H9 (cell line): ENCODE results near the gene CXCL8. TPM values are rescaled to one million over a fixed set of nuclear protein-coding genes. Genes with fewer than 3 reads are reported as not detected.

ENCODE experiments used
- DNase-seq: peaks from one replicate; pipeline ENCODE4 v3.0.0-alpha.2; 2017
- H2AFZ ChIP-seq: one replicate; pipeline ENCODE4 v1.6.1; 2013; ENCODE audit warnings: mild to moderate bottlenecking, low read length, control low read depth, moderate library complexity
- H2AK5ac ChIP-seq: 2 replicates; pipeline ENCODE4 v1.6.1; 2013; ENCODE audit warnings: low read length, control low read depth, mixed read lengths; ENCODE audit not compliant: insufficient read length
- H2BK120ac ChIP-seq: one replicate; pipeline ENCODE4 v1.6.1; 2013; ENCODE audit warnings: low read depth, mild to moderate bottlenecking, low read length, control low read depth, inconsistent platforms; ENCODE audit not compliant: poor library complexity, severe bottlenecking
- H2BK12ac ChIP-seq: 2 replicates; pipeline ENCODE4 v1.6.1; 2013; ENCODE audit warnings: low read length, control low read depth, mixed read lengths, low read depth; ENCODE audit not compliant: insufficient read length
- H2BK15ac ChIP-seq: 2 replicates; pipeline ENCODE4 v1.6.1; 2013; ENCODE audit warnings: low read depth, low read length, control low read depth
- H2BK20ac ChIP-seq: one replicate; pipeline ENCODE4 v1.6.1; 2013; ENCODE audit warnings: low read depth, mild to moderate bottlenecking, low read length, control low read depth, inconsistent platforms; ENCODE audit not compliant: poor library complexity, severe bottlenecking
- H2BK5ac ChIP-seq: 2 replicates; pipeline ENCODE4 v1.6.1; 2013; ENCODE audit warnings: low read length, control low read depth, mixed read lengths; ENCODE audit not compliant: insufficient read length
- H3K14ac ChIP-seq: 2 replicates; pipeline ENCODE4 v1.6.1; 2013; ENCODE audit warnings: low read length, control low read depth; ENCODE audit not compliant: insufficient read depth
- H3K18ac ChIP-seq: 2 replicates; pipeline ENCODE4 v1.6.1; 2013; ENCODE audit warnings: low read depth, mild to moderate bottlenecking, mixed read lengths, low read length, control low read depth; ENCODE audit not compliant: insufficient read length
- H3K23ac ChIP-seq: 2 replicates; pipeline ENCODE4 v1.6.1; 2013; ENCODE audit warnings: low read length, control low read depth, mixed read lengths, low read depth; ENCODE audit not compliant: insufficient read length
- H3K23me2 ChIP-seq: 2 replicates; pipeline ENCODE4 v1.6.1; 2013; ENCODE audit warnings: low read depth, mild to moderate bottlenecking, mixed read lengths, low read length, control low read depth; ENCODE audit not compliant: insufficient read length, poor library complexity, severe bottlenecking
- H3K27ac ChIP-seq: 2 replicates; pipeline ENCODE4 v1.5.1; 2013; ENCODE audit warnings: low read length, control low read depth, mixed read lengths, low read depth; ENCODE audit not compliant: insufficient read length
- H3K27me3 ChIP-seq: 2 replicates; pipeline ENCODE4 v1.6.1; 2013; ENCODE audit warnings: low read length, control low read depth, inconsistent platforms; ENCODE audit not compliant: insufficient read depth
- H3K4ac ChIP-seq: 2 replicates; pipeline ENCODE4 v1.6.1; 2013; ENCODE audit warnings: low read depth, mild to moderate bottlenecking, control low read depth, inconsistent platforms, low read length, moderate library complexity
- H3K4me1 ChIP-seq: 2 replicates; pipeline ENCODE4 v1.6.1; 2013; ENCODE audit warnings: low read length, control low read depth, inconsistent platforms; ENCODE audit not compliant: insufficient read depth
- H3K4me2 ChIP-seq: 2 replicates; pipeline ENCODE4 v1.6.1; 2013; ENCODE audit warnings: low read length, control low read depth, mixed read lengths; ENCODE audit not compliant: insufficient read length, insufficient read depth
- H3K56ac ChIP-seq: 2 replicates; pipeline ENCODE4 v1.6.1; 2013; ENCODE audit warnings: low read depth, mild to moderate bottlenecking, mixed read lengths, low read length, control low read depth; ENCODE audit not compliant: insufficient read length
- H3K79me1 ChIP-seq: 2 replicates; pipeline ENCODE4 v1.6.1; 2013; ENCODE audit warnings: low read depth, mild to moderate bottlenecking, moderate library complexity, low read length, control low read depth, inconsistent platforms; ENCODE audit not compliant: insufficient read depth, poor library complexity, severe bottlenecking
- H3K79me2 ChIP-seq: 2 replicates; pipeline ENCODE4 v1.6.1; 2013; ENCODE audit warnings: low read length, control low read depth, inconsistent platforms; ENCODE audit not compliant: insufficient read depth
- H3K9ac ChIP-seq: 2 replicates; pipeline ENCODE4 v1.6.1; 2013; ENCODE audit warnings: low read length, control low read depth, mixed read lengths; ENCODE audit not compliant: insufficient read length; ENCODE audit errors: extremely low read depth
- H3K9me3 ChIP-seq: one replicate; pipeline ENCODE4 v1.6.1; 2013; ENCODE audit warnings: low read depth, low read length, inconsistent platforms; ENCODE audit not compliant: control insufficient read depth
- H3T11ph ChIP-seq: one replicate; pipeline ENCODE4 v1.6.1; 2013; ENCODE audit warnings: mild to moderate bottlenecking, low read length, control low read depth, inconsistent platforms
- H4K20me1 ChIP-seq: one replicate; pipeline ENCODE4 v1.6.1; 2013; ENCODE audit not compliant: control insufficient read depth, insufficient read length, insufficient read depth
- H4K5ac ChIP-seq: 2 replicates; pipeline ENCODE4 v1.6.1; 2013; ENCODE audit warnings: low read depth, mild to moderate bottlenecking, mixed read lengths, low read length, control low read depth; ENCODE audit not compliant: insufficient read length
- H4K8ac ChIP-seq: replicated peaks from 2 replicates; pipeline ENCODE4 v1.6.1; 2013; ENCODE audit warnings: low read length, control low read depth, mixed read lengths, low read depth; ENCODE audit not compliant: insufficient read length
- H4K91ac ChIP-seq: 2 replicates; pipeline ENCODE4 v1.6.1; 2013; ENCODE audit warnings: low read depth, mild to moderate bottlenecking, moderate library complexity, mixed read lengths, low read length, control low read depth; ENCODE audit not compliant: insufficient read length
- H3K27ac Mint-ChIP-seq, 3 experiments: 2 replicates in 2 of 3; 3 replicates in 1 of 3; pipeline ENCODE4 v1.8.0; 2020 to 2021; ENCODE audit warnings: mixed read lengths in 3 of 3, mild to moderate bottlenecking in 1 of 3, moderate library complexity in 1 of 3
- H3K27me3 Mint-ChIP-seq: 2 replicates; pipeline ENCODE4 v1.8.0; 2021; ENCODE audit warnings: low read depth, mild to moderate bottlenecking, moderate library complexity, mixed read lengths
- H3K36me3 Mint-ChIP-seq, 3 experiments: 2 replicates in 2 of 3; 3 replicates in 1 of 3; pipeline ENCODE4 v1.8.0; 2020 to 2021; ENCODE audit warnings: low read depth in 3 of 3, mixed read lengths in 3 of 3; ENCODE audit not compliant: insufficient read depth in 1 of 3
- H3K4me1 Mint-ChIP-seq, 2 experiments: 2 replicates each; pipeline ENCODE4 v1.8.0; 2020; ENCODE audit warnings: mixed read lengths in 2 of 2
- H3K4me3 Mint-ChIP-seq, 2 experiments: 2 replicates in 1 of 2; 3 replicates in 1 of 2; pipeline ENCODE4 v1.8.0; 2020 to 2021; ENCODE audit warnings: mild to moderate bottlenecking in 2 of 2, mixed read lengths in 2 of 2, moderate library complexity in 1 of 2
- H3K9me3 Mint-ChIP-seq, 2 experiments: 2 replicates in 1 of 2; 3 replicates in 1 of 2; pipeline ENCODE4 v1.8.0; 2020; ENCODE audit warnings: mild to moderate bottlenecking in 2 of 2, mixed read lengths in 2 of 2, moderate library complexity in 1 of 2
- CTCF ChIP-seq: fragments of 200-600 bp; sonication (generic); conservative IDR thresholded peaks from 3 replicates; pipeline ENCODE4 v1.8.0; 2021; ENCODE audit warnings: antibody characterized with exemption, mild to moderate bottlenecking
- WGBS: extraction: QIAGEN DNeasy Blood & Tissue Kit; methylation state at CpG from one replicate; pipeline ENCODE4 v1.1.7; 2013; ENCODE audit warnings: missing lambda C conversion rate, low lambda C conversion rate, mixed read lengths; ENCODE audit not compliant: insufficient read length; ENCODE audit errors: extremely low coverage; 5-methylcytosine and 5-hydroxymethylcytosine counted together
- total RNA-seq: library from RNA; stranded (reverse); gene quantifications from 2 replicates; pipeline ENCODE4 v1.2.1, GENCODE V29; 2021

Gene CXCL8
- total RNA-seq, 1 experiment from 2014 or later: not detected

- Histone ChIP-seq H2BK12ac (no peak overlapping the region), H3K23ac (no peak overlapping the region), H3K56ac (no peak overlapping the region), H3K18ac (no peak overlapping the region), H2BK120ac (no peak overlapping the region), H2BK20ac (no peak overlapping the region), H3K27ac (no peak overlapping the region), H4K20me1 (no peaks in the 10 kb centered on the region), H3K4me2 (no peak overlapping the region), H3K23me2 (no peaks in the 10 kb centered on the region), H3K9me3 (no peaks in the 10 kb centered on the region), H2AK5ac (no peak overlapping the region), H3K79me1 (no peaks in the 10 kb centered on the region), H4K5ac (no peak overlapping the region), H2BK5ac (no peak overlapping the region), H2BK15ac (no peak overlapping the region), H3K14ac (no peak overlapping the region), H2AFZ (no peak overlapping the region), H3K27me3 (no peaks in the 10 kb centered on the region), H4K91ac (no peak overlapping the region), H4K8ac (no peak overlapping the region), H3K9ac (no peak overlapping the region), H3T11ph (no peak overlapping the region), H3K79me2 (no peaks in the 10 kb centered on the region), H3K4me1 (peaks cover 9% of the 10 kb centered on the region; the same call in 1 of the 2 replicates), H3K4ac (no peak overlapping the region)
- no peak for TF ChIP-seq CTCF
- WGBS: no CpG with 5 or more reads among the region's 2 CpGs
- no peaks in the 10 kb centered on the region; a peak in 1 of 7 replicates for H3K36me3 Mint-ChIP-seq
- no peak overlapping the region for H3K27ac Mint-ChIP-seq
- H3K27me3 Mint-ChIP-seq: no peaks in the 10 kb centered on the region; the same call in 1 of the 2 replicates
- DNase-seq: no peak
- H3K4me1 Mint-ChIP-seq: peaks cover 12 to 24% of the 10 kb centered on the region in 2 experiments
- no peak overlapping the region for H3K4me3 Mint-ChIP-seq
- H3K9me3 Mint-ChIP-seq: peaks cover 0 to under 1% of the 10 kb centered on the region in 2 experiments; a peak in 1 of 5 replicates
Observed at GRCh38 chr4:73706811-73707210, 33.6 kb upstream of the CXCL8 start.
